HCT116 (cell line): ENCODE data around the gene HK1. TPM values are rescaled to one million over a fixed set of nuclear protein-coding genes. Genes with fewer than 3 reads are reported as not detected.

Experiments
- ATAC-seq: fragments of 200-7000 bp; cut with Tn5 transposase; 2 replicates; pipeline ENCODE4 v1.9.1; 2020; ENCODE audit warnings: mild to moderate bottlenecking, moderate library complexity
- BruUV-seq: library from RNA; stranded (reverse); fragments of 400-500 nt; replicated peaks from 2 replicates; lab custom pipeline; 2021; lab: Mats Ljungman, UMichigan
- CTCF ChIA-PET: fragments of 300-600 bp; sonication (Branson Sonifier 250); formaldehyde crosslinking; loops from one replicate; lab custom pipeline; 2021; ENCODE audit warnings: antibody characterized with exemption; lab: Charles Lee
- POLR2A ChIA-PET: fragments of 300-600, 350-600 bp; sonication (Branson Sonifier 250); formaldehyde crosslinking; loops from one replicate; lab custom pipeline; 2021; ENCODE audit warnings: antibody characterized with exemption; lab: Charles Lee
- RAD21 ChIA-PET, 2 experiments: fragments of 300-600 bp; sonication (Branson Sonifier 250); formaldehyde crosslinking; loops; one replicate each; lab custom pipeline; 2023; ENCODE audit warnings: low total read pairs in 2 of 2; ENCODE audit not compliant: uncharacterized antibody in 2 of 2, unreplicated experiment in 2 of 2, low non-redundant PET in 1 of 2; lab: Charles Lee
- DNase-seq: peaks from one replicate; pipeline ENCODE4 v3.0.0-alpha.2; 2010; ENCODE audit warnings: low read depth, low spot score
- H2AFZ ChIP-seq: fragments of 200-600 bp; shearing (Covaris generic), sonication (generic); 2 replicates; pipeline ENCODE4 v1.6.1; 2017; ENCODE audit warnings: low read depth, mixed run types, mixed read lengths, antibody characterized with exemption, low read length; ENCODE audit not compliant: poor library complexity, severe bottlenecking
- H3K27ac ChIP-seq: 2 replicates; pipeline ENCODE4 v1.5.1; 2012; ENCODE audit warnings: low read depth, low read length
- H3K27me3 ChIP-seq: fragments of 200-600 bp; sonication (generic); 2 replicates; pipeline ENCODE4 v1.6.1; 2016; ENCODE audit warnings: mixed run types, low read length, mixed read lengths; ENCODE audit not compliant: insufficient read depth
- H3K36me3 ChIP-seq, 2 experiments: fragments of 200-500 bp in 1 of 2; fragments of 200-600 bp in 1 of 2; sonication (Bioruptor generic) in 1 of 2; sonication (generic) in 1 of 2; 2 replicates each; pipeline versions ENCODE4 v1.5.1 to v1.6.1; 2014 to 2016; ENCODE audit warnings: low read length in 2 of 2, inconsistent platforms in 1 of 2, mixed read lengths in 1 of 2, mixed run types in 1 of 2; ENCODE audit not compliant: insufficient read depth in 2 of 2, control insufficient read depth in 1 of 2
- H3K4me1 ChIP-seq, 2 experiments: fragments of 200-600 bp in 1 of 2; sonication (generic) in 1 of 2; 2 replicates each; pipeline versions ENCODE4 v1.5.1 to v1.6.1; 2012 to 2017; ENCODE audit warnings: low read length in 2 of 2, inconsistent platforms in 1 of 2, mild to moderate bottlenecking in 1 of 2, mixed read lengths in 1 of 2, mixed run types in 1 of 2, moderate library complexity in 1 of 2; ENCODE audit not compliant: insufficient read depth in 2 of 2, control insufficient read depth in 1 of 2
- H3K4me2 ChIP-seq: fragments of 200-600 bp; sonication (generic); 2 replicates; pipeline ENCODE4 v1.6.1; 2017; ENCODE audit warnings: mixed run types, low read length, mixed read lengths
- H3K4me3 ChIP-seq, 2 experiments: fragments of 200-600 bp in 1 of 2; sonication (generic) in 1 of 2; replicated peaks in 1 of 2; 2 replicates each; pipeline ENCODE4 v1.5.1; 2011 to 2016; ENCODE audit warnings: low read length in 2 of 2, control low read depth in 1 of 2, low read depth in 1 of 2, mild to moderate bottlenecking in 1 of 2, mixed read lengths in 1 of 2, mixed run types in 1 of 2
- H3K79me2 ChIP-seq: fragments of 200-600 bp; sonication (generic); 2 replicates; pipeline ENCODE4 v1.6.1; 2017; ENCODE audit warnings: mild to moderate bottlenecking, mixed run types, low read length, moderate library complexity, mixed read lengths; ENCODE audit not compliant: insufficient read depth
- H3K9ac ChIP-seq: fragments of 200-600 bp; sonication (generic); 2 replicates; pipeline ENCODE4 v1.6.1; 2016; ENCODE audit warnings: low read length, mixed read lengths
- H3K9me2 ChIP-seq: fragments of 200-600 bp; sonication (generic), shearing (Covaris generic); 2 replicates; pipeline ENCODE4 v1.6.1; 2017; ENCODE audit warnings: mixed run types, mild to moderate bottlenecking, moderate library complexity; ENCODE audit not compliant: insufficient read depth
- H3K9me3 ChIP-seq, 2 experiments: fragments of 200-500 bp in 1 of 2; fragments of 200-600 bp in 1 of 2; sonication (Bioruptor generic) in 1 of 2; sonication (generic) in 1 of 2; 2 replicates each; pipeline ENCODE4 v1.6.1; 2014 to 2017; ENCODE audit warnings: low read length in 2 of 2, mixed read lengths in 2 of 2, inconsistent platforms in 1 of 2, low read depth in 1 of 2, mild to moderate bottlenecking in 1 of 2, mixed run types in 1 of 2, moderate library complexity in 1 of 2; ENCODE audit not compliant: control insufficient read depth in 1 of 2, insufficient read depth in 1 of 2
- H4K20me1 ChIP-seq: fragments of 200-600 bp; sonication (generic), shearing (Covaris generic); 2 replicates; pipeline ENCODE4 v1.6.1; 2017; ENCODE audit warnings: mixed run types, mild to moderate bottlenecking, moderate library complexity; ENCODE audit not compliant: insufficient read depth
- EGR1 ChIP-seq: IDR thresholded peaks from 2 replicates; pipeline ENCODE4 v1.6.1; 2012; ENCODE audit warnings: low read depth
- ELF1 ChIP-seq: IDR thresholded peaks from 2 replicates; pipeline ENCODE4 v1.6.1; 2012; ENCODE audit warnings: low read depth, borderline replicate concordance
- EZH2 ChIP-seq: fragments of 200-600 bp; sonication (generic); IDR thresholded peaks from 2 replicates; pipeline ENCODE4 v1.6.1; 2017; ENCODE audit warnings: antibody characterized with exemption, mixed run types
- FOSL1 ChIP-seq: IDR thresholded peaks from 2 replicates; pipeline ENCODE4 v1.6.1; 2012; ENCODE audit warnings: low read depth
- JUND ChIP-seq: IDR thresholded peaks from 2 replicates; pipeline ENCODE4 v1.6.1; 2012
- POLR2A ChIP-seq: IDR thresholded peaks from 2 replicates; pipeline ENCODE4 v1.7.0; 2011; ENCODE audit warnings: borderline replicate concordance; ENCODE audit not compliant: insufficient read depth, insufficient read length; ENCODE audit errors: extremely low read depth
- POLR2AphosphoS5 ChIP-seq: IDR thresholded peaks from 2 replicates; pipeline ENCODE4 v1.6.1; 2011; ENCODE audit warnings: mild to moderate bottlenecking, low read depth, low read length, moderate library complexity
- RAD21 ChIP-seq: IDR thresholded peaks from 2 replicates; pipeline ENCODE4 v1.6.1; 2012; ENCODE audit warnings: low read depth, mild to moderate bottlenecking
- TCF7L2 ChIP-seq: IDR thresholded peaks from 2 replicates; pipeline ENCODE4 v1.7.0; 2011; ENCODE audit warnings: borderline replicate concordance, inconsistent platforms; ENCODE audit not compliant: insufficient read depth, insufficient read length; ENCODE audit errors: extremely low read depth
- YY1 ChIP-seq: IDR thresholded peaks from 2 replicates; pipeline ENCODE4 v1.6.1; 2011; ENCODE audit warnings: low read length, low read depth, moderate library complexity, mild to moderate bottlenecking; ENCODE audit not compliant: insufficient replicate concordance; ENCODE audit errors: extremely low read depth
- ZFX ChIP-seq: fragments of 450-650 bp; IDR thresholded peaks from 2 replicates; pipeline ENCODE4 v1.6.1; 2017
- ZNF274 ChIP-seq: fragments of 200-500 bp; sonication (Bioruptor generic); IDR thresholded peaks from 2 replicates; pipeline ENCODE4 v1.6.1; 2014; ENCODE audit warnings: mild to moderate bottlenecking, low read depth, low read length, inconsistent platforms
- intact Hi-C: fragments of 100-400 bp; cut with micrococcal nuclease; formaldehyde crosslinking; loops from 2 replicates; pipeline ENCODE4 v1.10.0; 2022
- total RNA-seq: library from RNA; stranded (reverse); gene quantifications from one replicate; pipeline ENCODE4 v1.2.1, GENCODE V29; 2021; ENCODE audit not compliant: unreplicated experiment
- TF ChIP-seq, protein P1 (sequence below): IDR thresholded peaks from 2 replicates; pipeline ENCODE4 v1.6.1; 2012; ENCODE audit warnings: low read depth
- TF ChIP-seq, protein P2 (sequence below): IDR thresholded peaks from 2 replicates; pipeline ENCODE4 v1.6.1; 2011; ENCODE audit warnings: mild to moderate bottlenecking, low read length, moderate library complexity; ENCODE audit not compliant: insufficient replicate concordance; ENCODE audit errors: extremely low read depth
- TF ChIP-seq, protein P3 (sequence below): IDR thresholded peaks from 2 replicates; pipeline ENCODE4 v1.6.1; 2012

Gene HK1
- total RNA-seq, 1 experiment from 2014 or later: 50.3 TPM

DNA sequence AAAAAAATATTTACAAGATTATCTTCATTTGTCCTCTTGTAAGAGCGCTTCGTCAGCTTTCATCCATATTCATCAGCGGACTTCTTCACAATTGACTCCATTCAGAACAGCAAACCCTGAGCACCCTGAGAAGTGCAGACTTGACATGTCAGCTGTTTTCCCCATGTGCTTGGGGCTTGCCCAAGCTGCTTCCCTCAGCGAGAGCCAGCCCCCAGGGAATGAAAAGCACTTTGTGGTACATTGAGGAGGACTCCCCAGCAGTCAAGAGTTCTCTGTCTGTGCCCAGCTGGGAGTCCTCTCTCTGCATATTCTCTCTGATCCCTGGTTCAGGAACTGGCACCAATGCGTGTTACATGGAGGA is 35.5 kb upstream of the HK1 start (continued):
- TF ChIP-seq POLR2AphosphoS5 (no peak), TCF7L2 (no peak)

DNA sequence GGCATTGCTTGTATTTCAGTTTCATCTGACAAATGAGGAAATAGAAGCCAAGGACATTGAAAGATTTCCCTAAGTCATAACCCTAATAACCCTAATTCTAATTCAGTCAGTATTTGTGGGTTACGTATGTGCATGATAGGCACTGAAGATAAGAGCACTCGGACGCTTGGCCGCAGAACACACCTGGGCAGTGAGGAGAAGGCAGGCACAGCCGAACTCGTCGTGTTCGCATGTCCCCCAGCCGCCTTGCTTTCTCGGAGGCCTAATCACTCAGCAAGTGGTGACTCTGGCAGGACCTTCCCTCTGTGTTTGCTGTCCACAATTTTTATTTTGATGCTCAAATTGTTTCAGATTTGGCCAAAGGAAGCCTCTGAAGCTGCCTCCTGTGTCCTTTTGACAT is 34.5 kb upstream of the HK1 start:
- POLR2A ChIA-PET: no interaction called here
- Histone ChIP-seq H3K79me2 (no peaks in the 10 kb centered on the region), H3K36me3 (no peaks in the 10 kb centered on the region), H3K27ac (no peak overlapping the region), H3K4me2 (no peak overlapping the region), H3K27me3 (no peaks in the 10 kb centered on the region), H3K9ac (no peak overlapping the region), H4K20me1 (no peaks in the 10 kb centered on the region), H3K9me3 (no peaks in the 10 kb centered on the region), H3K4me3 (no peak overlapping the region), H3K4me1 (no peaks in the 10 kb centered on the region), H2AFZ (no peak overlapping the region), H3K9me2 (no peaks in the 10 kb centered on the region)
- BruUV-seq: no TSS peak
- RAD21 ChIA-PET: no interaction called here
- CTCF ChIA-PET: interaction anchor here (1.5 kb wide), 1 partner anchor 149 kb away, joined by 3 read pairs; no protein-coding TSS in a partner anchor
- no peak for ATAC-seq
- TF ChIP-seq EZH2 (no peak), ZNF274 (no peak), JUND (no peak), ZFX (no peak), TCF7L2 (no peak), EGR1 (no peak), ELF1 (no peak), YY1 (no peak), POLR2AphosphoS5 (no peak), POLR2A (no peak), RAD21 (no peak), FOSL1 (no peak)
- TF ChIP-seq, protein P1, sequence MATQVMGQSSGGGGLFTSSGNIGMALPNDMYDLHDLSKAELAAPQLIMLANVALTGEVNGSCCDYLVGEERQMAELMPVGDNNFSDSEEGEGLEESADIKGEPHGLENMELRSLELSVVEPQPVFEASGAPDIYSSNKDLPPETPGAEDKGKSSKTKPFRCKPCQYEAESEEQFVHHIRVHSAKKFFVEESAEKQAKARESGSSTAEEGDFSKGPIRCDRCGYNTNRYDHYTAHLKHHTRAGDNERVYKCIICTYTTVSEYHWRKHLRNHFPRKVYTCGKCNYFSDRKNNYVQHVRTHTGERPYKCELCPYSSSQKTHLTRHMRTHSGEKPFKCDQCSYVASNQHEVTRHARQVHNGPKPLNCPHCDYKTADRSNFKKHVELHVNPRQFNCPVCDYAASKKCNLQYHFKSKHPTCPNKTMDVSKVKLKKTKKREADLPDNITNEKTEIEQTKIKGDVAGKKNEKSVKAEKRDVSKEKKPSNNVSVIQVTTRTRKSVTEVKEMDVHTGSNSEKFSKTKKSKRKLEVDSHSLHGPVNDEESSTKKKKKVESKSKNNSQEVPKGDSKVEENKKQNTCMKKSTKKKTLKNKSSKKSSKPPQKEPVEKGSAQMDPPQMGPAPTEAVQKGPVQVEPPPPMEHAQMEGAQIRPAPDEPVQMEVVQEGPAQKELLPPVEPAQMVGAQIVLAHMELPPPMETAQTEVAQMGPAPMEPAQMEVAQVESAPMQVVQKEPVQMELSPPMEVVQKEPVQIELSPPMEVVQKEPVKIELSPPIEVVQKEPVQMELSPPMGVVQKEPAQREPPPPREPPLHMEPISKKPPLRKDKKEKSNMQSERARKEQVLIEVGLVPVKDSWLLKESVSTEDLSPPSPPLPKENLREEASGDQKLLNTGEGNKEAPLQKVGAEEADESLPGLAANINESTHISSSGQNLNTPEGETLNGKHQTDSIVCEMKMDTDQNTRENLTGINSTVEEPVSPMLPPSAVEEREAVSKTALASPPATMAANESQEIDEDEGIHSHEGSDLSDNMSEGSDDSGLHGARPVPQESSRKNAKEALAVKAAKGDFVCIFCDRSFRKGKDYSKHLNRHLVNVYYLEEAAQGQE: no peak
- TF ChIP-seq, protein P2, sequence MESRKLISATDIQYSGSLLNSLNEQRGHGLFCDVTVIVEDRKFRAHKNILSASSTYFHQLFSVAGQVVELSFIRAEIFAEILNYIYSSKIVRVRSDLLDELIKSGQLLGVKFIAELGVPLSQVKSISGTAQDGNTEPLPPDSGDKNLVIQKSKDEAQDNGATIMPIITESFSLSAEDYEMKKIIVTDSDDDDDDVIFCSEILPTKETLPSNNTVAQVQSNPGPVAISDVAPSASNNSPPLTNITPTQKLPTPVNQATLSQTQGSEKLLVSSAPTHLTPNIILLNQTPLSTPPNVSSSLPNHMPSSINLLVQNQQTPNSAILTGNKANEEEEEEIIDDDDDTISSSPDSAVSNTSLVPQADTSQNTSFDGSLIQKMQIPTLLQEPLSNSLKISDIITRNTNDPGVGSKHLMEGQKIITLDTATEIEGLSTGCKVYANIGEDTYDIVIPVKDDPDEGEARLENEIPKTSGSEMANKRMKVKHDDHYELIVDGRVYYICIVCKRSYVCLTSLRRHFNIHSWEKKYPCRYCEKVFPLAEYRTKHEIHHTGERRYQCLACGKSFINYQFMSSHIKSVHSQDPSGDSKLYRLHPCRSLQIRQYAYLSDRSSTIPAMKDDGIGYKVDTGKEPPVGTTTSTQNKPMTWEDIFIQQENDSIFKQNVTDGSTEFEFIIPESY: no peak
- TF ChIP-seq, protein P3, sequence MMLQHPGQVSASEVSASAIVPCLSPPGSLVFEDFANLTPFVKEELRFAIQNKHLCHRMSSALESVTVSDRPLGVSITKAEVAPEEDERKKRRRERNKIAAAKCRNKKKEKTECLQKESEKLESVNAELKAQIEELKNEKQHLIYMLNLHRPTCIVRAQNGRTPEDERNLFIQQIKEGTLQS: no peak
- DNase-seq: no peak
- intact Hi-C loops: no loop called here
